T-helper 17 cell (primary cell): ENCODE data around the gene CHSY3. TPM values are rescaled to one million over a fixed set of nuclear protein-coding genes. Genes with fewer than 3 reads are reported as not detected.

Experiments
- ATAC-seq: fragments of 150-1000 bp; cut with Tn5 transposase; 2 replicates; pipeline ENCODE4 v1.10.0; 2021; ENCODE audit warnings: mild to moderate bottlenecking, moderate library complexity
- DNase-seq, 3 donors: peaks; one replicate each; pipeline versions ENCODE4 v3.0.0 to v3.0.0-alpha.2; 2020 to 2021
- H3K9me3 ChIP-seq: one replicate; pipeline ENCODE4 v1.7.0; 2013; ENCODE audit warnings: low read length, mild to moderate bottlenecking; ENCODE audit not compliant: control insufficient read depth, poor library complexity, severe bottlenecking
- H3K27ac Mint-ChIP-seq: one replicate; pipeline ENCODE4 v1.8.0; 2022; ENCODE audit warnings: mild to moderate bottlenecking, moderate library complexity, mixed read lengths
- H3K27me3 Mint-ChIP-seq: one replicate; pipeline ENCODE4 v1.8.0; 2022; ENCODE audit warnings: mixed read lengths
- H3K36me3 Mint-ChIP-seq: one replicate; pipeline ENCODE4 v1.8.0; 2022; ENCODE audit warnings: low read depth, mixed read lengths
- H3K4me1 Mint-ChIP-seq: one replicate; pipeline ENCODE4 v1.8.0; 2022; ENCODE audit warnings: mild to moderate bottlenecking, mixed read lengths
- H3K4me3 Mint-ChIP-seq: one replicate; pipeline ENCODE4 v1.8.0; 2022; ENCODE audit warnings: mild to moderate bottlenecking, moderate library complexity, mixed read lengths
- total RNA-seq, 4 donors: library from RNA in 2 of 4; stranded (reverse) in 2 of 4; gene quantifications; one replicate each; pipeline ENCODE4 v1.2.3 and lab custom pipeline; 2022 to 2026

CHSY3 gene
- total RNA-seq, 2 donors from 2014 or later: not detected

DNA sequence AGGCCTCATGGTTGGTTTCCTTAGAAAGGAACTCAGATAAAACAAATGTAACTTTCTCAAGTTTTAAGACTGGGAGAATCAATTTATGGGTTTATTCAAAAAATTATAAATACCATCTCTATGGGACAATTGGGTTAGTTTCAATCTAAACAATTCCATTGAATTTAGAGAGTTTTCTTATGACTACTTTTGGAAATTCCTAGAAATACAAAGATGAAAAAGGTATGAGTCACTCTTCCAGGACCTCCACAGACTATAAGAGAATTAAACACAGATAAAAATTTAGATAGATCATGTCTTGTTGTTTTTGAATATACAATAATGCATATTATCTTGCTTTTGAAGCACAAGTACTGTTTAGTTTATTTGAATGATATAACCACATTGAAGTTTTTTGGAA lies 188.7 kb downstream of the CHSY3 start:
- no peak overlapping the region for H3K4me3 Mint-ChIP-seq
- H3K4me1 Mint-ChIP-seq: no peaks in the 10 kb centered on the region
- no peaks in the 10 kb centered on the region for H3K9me3 ChIP-seq
- no peaks in the 10 kb centered on the region for H3K36me3 Mint-ChIP-seq
- DNase-seq (no peak), ATAC-seq (no peak)
- H3K27me3 Mint-ChIP-seq: peaks cover 7% of the 10 kb centered on the region
- no peak overlapping the region for H3K27ac Mint-ChIP-seq

DNA sequence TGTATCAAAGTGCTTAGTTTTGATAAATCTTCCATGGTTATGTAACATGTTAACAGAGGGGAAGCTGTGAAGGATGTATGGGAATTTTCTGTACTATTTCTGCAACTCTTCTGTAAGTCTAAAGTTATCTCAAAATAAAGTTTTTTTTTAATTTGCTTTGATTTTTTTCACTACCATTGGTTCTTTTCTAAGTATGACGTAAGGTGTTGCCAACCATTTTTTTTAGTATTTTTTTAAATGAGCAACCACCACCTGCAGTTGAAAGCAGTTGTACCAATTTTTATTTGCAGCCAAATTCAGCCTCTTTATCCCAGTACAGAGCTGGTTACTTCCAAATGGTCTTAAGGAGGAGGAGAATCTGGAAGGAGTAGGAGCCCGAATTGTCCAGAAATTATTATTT lies 192.2 kb downstream of the CHSY3 start:
- DNase-seq (no peak), ATAC-seq (no peak)
- H3K36me3 Mint-ChIP-seq: no peaks in the 10 kb centered on the region

DNA sequence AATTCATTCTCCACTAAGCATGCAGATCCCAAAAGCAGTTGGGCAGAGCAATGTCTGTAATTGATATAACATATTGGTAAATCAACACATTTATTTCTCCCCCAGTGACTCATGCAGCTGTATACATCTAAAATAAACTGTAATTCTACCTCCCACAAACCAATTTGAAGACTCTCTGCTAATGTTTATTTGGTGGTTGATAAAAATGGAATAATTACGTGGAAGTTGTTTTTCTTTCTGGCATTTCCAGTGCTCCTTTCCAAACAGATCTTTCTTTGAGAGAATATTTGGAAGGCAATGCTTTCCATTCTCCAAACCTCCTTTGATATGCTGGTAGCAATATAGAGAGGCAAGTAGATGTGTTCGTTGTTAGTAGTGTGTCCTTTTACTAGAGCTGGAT lies 194.7 kb downstream of the CHSY3 start:
- no peaks in the 10 kb centered on the region for H3K36me3 Mint-ChIP-seq
- no peaks in the 10 kb centered on the region for H3K4me1 Mint-ChIP-seq
- H3K9me3 ChIP-seq: no peaks in the 10 kb centered on the region
- H3K4me3 Mint-ChIP-seq: no peak overlapping the region
- H3K27me3 Mint-ChIP-seq: peaks cover 24% of the 10 kb centered on the region
- ATAC-seq: no peak
- H3K27ac Mint-ChIP-seq: no peak overlapping the region
- DNase-seq: no peak

More for the DNA sequence above, 192.2 kb downstream of the CHSY3 start:
- peaks cover 24% of the 10 kb centered on the region for H3K27me3 Mint-ChIP-seq
- H3K27ac Mint-ChIP-seq: no peak overlapping the region
- no peaks in the 10 kb centered on the region for H3K4me1 Mint-ChIP-seq
- H3K4me3 Mint-ChIP-seq: no peak overlapping the region
- no peaks in the 10 kb centered on the region for H3K9me3 ChIP-seq

DNA sequence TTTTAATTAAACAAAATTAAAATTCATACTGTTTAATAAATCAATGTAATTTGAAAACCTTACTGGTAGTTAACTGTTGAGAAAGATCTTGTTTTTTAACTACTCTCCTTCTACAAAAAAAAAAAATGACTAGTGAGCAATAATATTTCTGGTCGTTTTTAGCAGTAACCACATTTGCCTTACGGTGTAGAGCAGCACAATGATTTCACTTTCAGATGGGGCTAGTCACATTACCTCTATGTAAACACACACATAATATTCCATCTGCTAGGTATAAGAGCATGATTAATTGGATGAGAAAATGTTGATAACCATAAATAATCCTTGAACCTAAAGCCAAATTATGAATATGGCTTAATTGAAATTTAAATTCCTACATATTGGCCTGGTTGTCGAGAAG lies 198.1 kb downstream of the CHSY3 start:
- no peak overlapping the region for H3K4me3 Mint-ChIP-seq
- no peak for ATAC-seq

DNA sequence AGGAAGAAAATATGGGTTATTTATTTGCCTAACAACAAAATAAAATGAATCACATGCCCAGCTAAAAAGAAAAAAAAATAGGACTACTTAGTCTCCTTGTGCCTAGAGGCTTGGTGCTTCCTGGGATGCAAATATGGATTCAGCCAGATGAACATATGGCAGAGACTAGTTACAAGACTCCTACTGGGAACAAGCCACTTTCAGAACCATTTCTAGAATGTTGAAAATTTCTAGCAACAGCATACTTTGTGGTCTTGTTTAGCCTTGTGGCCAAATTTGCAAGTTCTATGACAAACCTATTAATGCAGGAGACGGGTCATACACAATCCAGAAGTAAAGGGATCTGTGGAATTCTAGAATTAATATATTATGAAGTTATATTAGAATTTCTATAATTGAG lies 198.7 kb downstream of the CHSY3 start:
- H3K27ac Mint-ChIP-seq: no peak overlapping the region
- ATAC-seq: no peak
- H3K4me1 Mint-ChIP-seq: no peaks in the 10 kb centered on the region
- DNase-seq: no peak
- H3K27me3 Mint-ChIP-seq: peaks cover 17% of the 10 kb centered on the region
- no peak overlapping the region for H3K4me3 Mint-ChIP-seq
- no peaks in the 10 kb centered on the region for H3K36me3 Mint-ChIP-seq
- no peaks in the 10 kb centered on the region for H3K9me3 ChIP-seq

More for the DNA sequence above, 198.1 kb downstream of the CHSY3 start:
- DNase-seq: no peak
- Mint-ChIP-seq H3K4me1 (no peaks in the 10 kb centered on the region), H3K36me3 (no peaks in the 10 kb centered on the region), H3K27ac (no peak overlapping the region), H3K27me3 (peaks cover 21% of the 10 kb centered on the region)
- H3K9me3 ChIP-seq: no peaks in the 10 kb centered on the region

DNA sequence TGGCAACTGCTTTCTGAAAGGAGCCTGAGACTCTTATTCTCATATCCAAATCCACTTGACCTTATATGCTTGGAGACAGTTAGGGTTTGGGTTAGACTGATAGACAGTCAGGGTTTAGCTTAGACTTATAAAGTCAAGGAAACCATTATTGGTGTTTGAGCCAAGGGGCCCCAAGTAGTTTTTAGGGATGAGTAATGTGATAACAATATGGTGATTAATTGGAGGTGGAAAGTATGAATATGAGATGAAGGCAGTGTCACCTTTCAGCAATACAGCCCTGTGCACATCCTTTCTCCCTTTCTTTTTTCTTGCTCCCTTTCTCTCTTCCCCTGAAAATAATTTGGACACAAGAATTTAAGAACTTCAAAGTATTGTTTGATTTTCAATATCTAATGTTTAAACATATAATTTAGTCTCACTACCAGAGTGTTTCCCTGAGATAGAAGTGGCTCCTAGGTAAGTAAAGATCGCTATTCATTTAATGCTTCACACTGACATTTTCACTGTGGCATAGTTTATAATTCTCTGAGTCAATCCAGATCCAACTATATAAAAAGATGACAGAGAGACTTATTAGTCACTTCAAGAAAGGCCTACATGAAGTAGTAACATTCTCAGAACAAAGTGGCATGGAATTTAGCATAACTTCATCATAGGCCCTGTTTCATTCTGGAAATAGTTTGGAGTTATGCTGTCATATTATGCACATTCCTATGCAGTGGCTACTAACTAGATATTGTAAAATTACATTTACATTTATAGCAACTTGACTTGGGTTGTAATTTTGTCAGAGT lies 200.8 kb downstream of the CHSY3 start:
- Mint-ChIP-seq H3K36me3 (no peaks in the 10 kb centered on the region), H3K4me1 (no peaks in the 10 kb centered on the region), H3K27me3 (peaks cover 11% of the 10 kb centered on the region), H3K27ac (no peak overlapping the region), H3K4me3 (no peak overlapping the region)
- no peak for ATAC-seq
- no peaks in the 10 kb centered on the region for H3K9me3 ChIP-seq
- no peak for DNase-seq

DNA sequence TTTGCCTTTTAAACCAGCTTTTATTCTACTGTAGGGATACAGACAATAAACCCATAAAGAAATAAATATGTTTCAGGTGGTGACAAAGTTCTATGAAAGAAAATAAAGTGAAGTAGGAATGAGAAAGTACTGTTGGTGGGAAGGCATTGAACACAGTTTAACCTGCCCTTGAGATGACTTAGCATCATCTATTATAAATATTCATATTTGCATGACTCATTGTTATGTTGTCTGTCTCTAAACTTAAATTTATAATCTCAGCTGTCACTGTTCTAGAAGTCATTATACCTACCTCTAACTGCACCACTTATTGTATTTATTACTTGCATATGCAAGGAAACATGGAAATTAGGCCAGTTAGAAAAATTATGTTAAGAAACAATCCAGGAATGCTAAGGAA lies 202.2 kb downstream of the CHSY3 start:
- H3K9me3 ChIP-seq: no peaks in the 10 kb centered on the region
- no peak overlapping the region for H3K27ac Mint-ChIP-seq
- no peaks in the 10 kb centered on the region for H3K4me1 Mint-ChIP-seq
- H3K36me3 Mint-ChIP-seq: no peaks in the 10 kb centered on the region
- peaks cover 4% of the 10 kb centered on the region for H3K27me3 Mint-ChIP-seq
- DNase-seq (no peak), ATAC-seq (no peak)
- H3K4me3 Mint-ChIP-seq: no peak overlapping the region

DNA sequence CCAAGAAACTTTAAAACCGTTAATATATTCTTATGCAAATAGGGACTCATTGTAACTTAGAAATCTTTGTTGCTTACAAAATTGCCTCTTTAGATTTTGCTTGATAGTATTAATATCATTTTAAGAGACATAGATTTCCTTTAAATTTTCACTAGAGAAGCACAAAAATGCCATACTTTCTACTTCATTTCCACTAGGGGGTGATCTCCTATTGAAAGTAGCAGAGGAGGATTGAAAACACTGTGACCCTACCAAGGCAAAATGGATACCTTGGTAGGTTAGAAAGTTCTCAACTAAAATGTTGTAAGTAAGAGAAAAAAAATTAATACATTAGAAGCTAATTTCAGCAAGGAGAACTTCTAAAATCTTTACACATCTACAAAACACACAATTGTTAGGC lies 204.9 kb downstream of the CHSY3 start:
- no peak for DNase-seq
- H3K27ac Mint-ChIP-seq: no peak overlapping the region
- H3K9me3 ChIP-seq: no peaks in the 10 kb centered on the region
- H3K27me3 Mint-ChIP-seq: peaks cover 4% of the 10 kb centered on the region
- peak; percentile 41 for ATAC-seq
- H3K36me3 Mint-ChIP-seq: no peaks in the 10 kb centered on the region
- H3K4me3 Mint-ChIP-seq: no peak overlapping the region
- H3K4me1 Mint-ChIP-seq: no peaks in the 10 kb centered on the region

DNA sequence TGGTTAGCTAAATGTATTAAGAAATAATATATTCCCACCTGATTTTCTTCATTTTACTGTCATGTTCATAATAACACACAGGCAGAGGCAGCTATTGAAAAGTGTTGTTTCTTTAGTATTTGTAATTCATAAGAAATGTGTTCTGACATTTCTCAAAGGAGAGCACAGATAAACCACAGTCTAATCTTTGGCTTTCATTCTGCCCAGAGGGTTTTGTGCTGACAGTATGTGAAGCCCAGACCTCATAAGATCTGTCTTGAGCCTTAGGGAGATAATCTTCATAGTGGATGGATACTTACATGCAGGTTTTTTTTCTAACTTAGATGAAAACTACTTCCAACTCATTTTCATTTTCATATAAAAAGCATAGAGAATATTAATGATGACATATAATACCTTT lies 206.1 kb downstream of the CHSY3 start:
- H3K4me3 Mint-ChIP-seq: no peak overlapping the region
- DNase-seq: no peak
- H3K27ac Mint-ChIP-seq: no peak overlapping the region
- no peak for ATAC-seq
- H3K9me3 ChIP-seq: no peaks in the 10 kb centered on the region
- H3K27me3 Mint-ChIP-seq: peaks cover 4% of the 10 kb centered on the region
- H3K36me3 Mint-ChIP-seq: no peaks in the 10 kb centered on the region
- no peaks in the 10 kb centered on the region for H3K4me1 Mint-ChIP-seq

DNA sequence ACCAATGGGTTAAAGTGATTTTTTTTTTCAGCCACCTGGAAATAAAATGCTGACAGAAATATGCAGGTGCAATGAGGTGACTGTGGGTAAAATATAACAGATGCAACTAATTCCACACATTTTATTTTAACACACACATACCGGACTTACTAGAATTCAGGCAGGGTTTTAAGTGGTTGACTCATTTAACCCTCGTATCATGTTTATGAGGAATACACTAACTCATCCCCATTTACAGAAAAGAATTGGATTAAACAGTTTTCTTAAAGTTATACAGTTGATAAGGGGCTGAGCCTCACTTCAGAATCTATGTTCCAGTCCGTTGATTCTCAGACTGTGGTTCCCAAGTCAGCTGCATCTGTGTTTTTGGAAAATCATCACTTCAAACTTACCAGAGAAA lies 207.5 kb downstream of the CHSY3 start:
- ATAC-seq: no peak
- peaks cover 14% of the 10 kb centered on the region for H3K27me3 Mint-ChIP-seq
- DNase-seq: no peak
- no peak overlapping the region for H3K4me3 Mint-ChIP-seq
- no peaks in the 10 kb centered on the region for H3K36me3 Mint-ChIP-seq
- no peak overlapping the region for H3K27ac Mint-ChIP-seq
- no peaks in the 10 kb centered on the region for H3K4me1 Mint-ChIP-seq
- H3K9me3 ChIP-seq: no peaks in the 10 kb centered on the region

DNA sequence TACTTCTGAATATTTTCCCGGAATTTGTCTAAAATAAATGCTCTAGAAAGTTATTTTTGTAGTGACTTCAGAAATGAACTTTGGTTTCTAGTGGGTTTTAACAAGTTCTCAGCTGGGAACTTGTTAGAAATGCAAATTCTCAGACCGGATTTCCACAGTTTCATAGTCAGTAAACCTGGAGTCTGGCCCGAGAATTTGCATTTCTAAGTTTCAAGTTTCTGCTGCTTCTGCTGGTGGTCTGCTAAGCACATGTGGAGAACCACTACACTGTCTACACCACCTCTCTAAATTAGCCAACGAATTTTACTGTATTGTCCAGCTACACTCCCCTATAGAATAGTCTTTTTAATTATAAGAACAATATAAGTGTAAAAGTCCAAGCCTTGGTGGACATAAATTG lies 208.0 kb downstream of the CHSY3 start:
- no peaks in the 10 kb centered on the region for H3K36me3 Mint-ChIP-seq
- no peak overlapping the region for H3K27ac Mint-ChIP-seq
- no peaks in the 10 kb centered on the region for H3K9me3 ChIP-seq
- DNase-seq (no peak), ATAC-seq (no peak)
- H3K4me3 Mint-ChIP-seq: no peak overlapping the region
- peaks cover 16% of the 10 kb centered on the region for H3K27me3 Mint-ChIP-seq
- no peaks in the 10 kb centered on the region for H3K4me1 Mint-ChIP-seq

DNA sequence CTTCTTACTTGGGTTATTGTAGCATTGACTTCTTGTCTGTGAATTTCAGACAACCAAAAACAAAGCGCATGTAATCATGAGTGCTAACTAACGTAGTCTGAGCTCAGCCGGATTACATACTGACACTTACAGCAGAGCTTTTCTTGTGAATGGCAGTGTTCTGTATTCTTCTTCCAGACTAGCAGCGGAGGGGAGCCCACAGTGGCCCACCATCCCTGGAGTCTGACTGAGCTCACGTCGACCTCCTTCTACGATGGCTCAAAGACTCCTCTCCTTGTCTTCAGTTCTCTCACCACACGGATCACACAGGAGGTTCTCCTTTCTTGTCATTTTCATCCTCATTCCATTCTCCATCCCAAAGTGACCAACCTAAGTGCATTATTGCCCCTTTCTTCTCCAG lies 211.4 kb downstream of the CHSY3 start:
- no peaks in the 10 kb centered on the region for H3K36me3 Mint-ChIP-seq
- no peak overlapping the region for H3K4me3 Mint-ChIP-seq
- no peak for DNase-seq
- H3K9me3 ChIP-seq: no peaks in the 10 kb centered on the region
- no peak for ATAC-seq
- H3K4me1 Mint-ChIP-seq: no peaks in the 10 kb centered on the region
- peaks cover 18% of the 10 kb centered on the region for H3K27me3 Mint-ChIP-seq
- no peak overlapping the region for H3K27ac Mint-ChIP-seq

DNA sequence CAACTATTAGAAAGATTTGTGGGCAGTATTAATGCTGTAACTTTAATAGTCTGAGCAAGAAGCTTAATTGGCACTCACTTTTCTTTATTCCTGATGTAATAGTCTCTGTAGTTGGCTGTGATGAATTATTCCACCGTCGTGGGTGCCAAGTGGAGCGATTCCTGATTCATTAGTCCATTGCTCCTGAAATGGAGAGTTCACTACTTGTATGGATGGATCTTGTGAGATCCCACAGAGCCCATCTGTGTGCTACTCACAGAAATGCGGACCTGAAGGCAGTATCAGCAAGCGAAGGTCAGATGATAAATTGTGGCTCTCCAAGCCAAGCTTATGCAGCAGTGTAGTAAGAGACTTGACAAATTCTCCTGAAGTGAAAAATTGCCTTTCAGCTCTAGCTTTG lies 212.2 kb downstream of the CHSY3 start:
- DNase-seq: no peak
- Mint-ChIP-seq H3K27ac (no peak overlapping the region), H3K4me1 (no peaks in the 10 kb centered on the region), H3K36me3 (no peaks in the 10 kb centered on the region), H3K27me3 (peaks cover 25% of the 10 kb centered on the region), H3K4me3 (no peak overlapping the region)
- H3K9me3 ChIP-seq: no peaks in the 10 kb centered on the region
- ATAC-seq: no peak

DNA sequence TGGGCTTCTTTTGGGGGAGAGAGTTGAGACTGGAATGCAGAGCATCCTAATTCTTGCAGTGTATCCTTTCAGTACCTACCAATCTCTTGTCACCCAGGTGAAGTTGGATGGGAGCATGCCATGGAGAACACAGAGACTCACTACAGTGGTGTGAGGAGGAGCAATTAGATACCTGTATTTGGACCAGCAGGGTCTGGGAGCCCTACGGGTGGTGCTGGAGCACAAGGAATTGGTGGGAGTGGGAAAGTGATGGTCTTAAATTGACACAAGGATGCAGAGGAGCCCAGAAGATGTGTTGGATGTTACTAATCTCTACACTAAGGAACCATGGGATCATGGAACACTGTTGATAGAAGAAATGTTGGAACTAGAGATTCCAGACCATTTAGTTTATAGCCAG lies 212.7 kb downstream of the CHSY3 start:
- no peak for DNase-seq
- no peak for ATAC-seq
- H3K4me3 Mint-ChIP-seq: no peak overlapping the region
- no peak overlapping the region for H3K27ac Mint-ChIP-seq
- no peaks in the 10 kb centered on the region for H3K36me3 Mint-ChIP-seq
- H3K27me3 Mint-ChIP-seq: peaks cover 25% of the 10 kb centered on the region
- H3K9me3 ChIP-seq: no peaks in the 10 kb centered on the region
- no peaks in the 10 kb centered on the region for H3K4me1 Mint-ChIP-seq
